HG03135 (cell line): ENCODE measurements around the gene RMI1.

Experiments
- ATAC-seq: cut with Tn5 transposase; IDR thresholded peaks from one replicate; pipeline ENCODE4 v1.9.1; 2021; ENCODE audit warnings: mild to moderate bottlenecking, moderate library complexity; ENCODE audit not compliant: unreplicated experiment

RMI1 gene

GRCh38 chr9:83967073-83967472, 13.5 kb upstream of the RMI1 start:
- no peak for ATAC-seq

GRCh38 chr9:83969602-83970001, 11.0 kb upstream of the RMI1 start:
- no peak for ATAC-seq

GRCh38 chr9:83971485-83971884, 9.1 kb upstream of the RMI1 start:
- ATAC-seq: no peak

GRCh38 chr9:83972286-83972685, 8.3 kb upstream of the RMI1 start:
- no peak for ATAC-seq

- no peak for ATAC-seq
Measured at GRCh38 chr9:83975300-83975699, 5.3 kb upstream of the RMI1 start.

GRCh38 chr9:83976372-83976771, 4.2 kb upstream of the RMI1 start:
- ATAC-seq: no peak

- ATAC-seq: no peak
Measured at GRCh38 chr9:83977196-83977595, 3.4 kb upstream of the RMI1 start.

GRCh38 chr9:83978992-83979811, 1.4 kb upstream of the RMI1 start:
- peak; percentile 24 for ATAC-seq

- ATAC-seq: peak; percentile 75
Measured at GRCh38 chr9:83979812-83980394, 702 bp upstream of the RMI1 start, which contains the start of gene HNRNPK. Gene HNRNPK (minus strand): TSS chr9:83980215. CDS start chr9:83978252, 1,963 bp downstream.

- ATAC-seq: no peak
Measured at GRCh38 chr9:83981126-83981871, 694 bp downstream of the RMI1 start.

- peak; percentile 48 for ATAC-seq
Measured at GRCh38 chr9:83986195-83986594, 5.6 kb downstream of the RMI1 start.

- ATAC-seq: no peak
Measured at GRCh38 chr9:83986765-83987401, 6.3 kb downstream of the RMI1 start.

GRCh38 chr9:83987402-83987791, 6.8 kb downstream of the RMI1 start:
- ATAC-seq: no peak

GRCh38 chr9:83988411-83988810, 7.8 kb downstream of the RMI1 start:
- no peak for ATAC-seq

GRCh38 chr9:83991355-83991754, 10.8 kb downstream of the RMI1 start:
- no peak for ATAC-seq

GRCh38 chr9:83992407-83992806, 11.8 kb downstream of the RMI1 start:
- ATAC-seq: no peak

GRCh38 chr9:83992901-83993300, 12.3 kb downstream of the RMI1 start:
- no peak for ATAC-seq

- no peak for ATAC-seq
Measured at GRCh38 chr9:83996126-83996525, 15.5 kb downstream of the RMI1 start.

- ATAC-seq: no peak
Measured at GRCh38 chr9:83999141-83999918, 18.7 kb downstream of the RMI1 start.

GRCh38 chr9:84000186-84000585, 19.6 kb downstream of the RMI1 start:
- ATAC-seq: no peak

- no peak for ATAC-seq
Measured at GRCh38 chr9:84001621-84002020, 21.0 kb downstream of the RMI1 start.
